COR-L47 (cell line): Measurements from ENCODE around the gene GOLGB1.
A peak's percentile ranks its signal among the peaks of the same experiment; 100 is the strongest.
"Not testable (repeated sequence)": the region's sequence is repeated elsewhere in the genome, so short reads cannot be mapped to it uniquely, and the experiment has no call there.

Source experiments
- DNase-seq: peaks from one replicate; lab custom pipeline; 2025; lab: John Stamatoyannopoulos, UW

Gene GOLGB1, protein sequence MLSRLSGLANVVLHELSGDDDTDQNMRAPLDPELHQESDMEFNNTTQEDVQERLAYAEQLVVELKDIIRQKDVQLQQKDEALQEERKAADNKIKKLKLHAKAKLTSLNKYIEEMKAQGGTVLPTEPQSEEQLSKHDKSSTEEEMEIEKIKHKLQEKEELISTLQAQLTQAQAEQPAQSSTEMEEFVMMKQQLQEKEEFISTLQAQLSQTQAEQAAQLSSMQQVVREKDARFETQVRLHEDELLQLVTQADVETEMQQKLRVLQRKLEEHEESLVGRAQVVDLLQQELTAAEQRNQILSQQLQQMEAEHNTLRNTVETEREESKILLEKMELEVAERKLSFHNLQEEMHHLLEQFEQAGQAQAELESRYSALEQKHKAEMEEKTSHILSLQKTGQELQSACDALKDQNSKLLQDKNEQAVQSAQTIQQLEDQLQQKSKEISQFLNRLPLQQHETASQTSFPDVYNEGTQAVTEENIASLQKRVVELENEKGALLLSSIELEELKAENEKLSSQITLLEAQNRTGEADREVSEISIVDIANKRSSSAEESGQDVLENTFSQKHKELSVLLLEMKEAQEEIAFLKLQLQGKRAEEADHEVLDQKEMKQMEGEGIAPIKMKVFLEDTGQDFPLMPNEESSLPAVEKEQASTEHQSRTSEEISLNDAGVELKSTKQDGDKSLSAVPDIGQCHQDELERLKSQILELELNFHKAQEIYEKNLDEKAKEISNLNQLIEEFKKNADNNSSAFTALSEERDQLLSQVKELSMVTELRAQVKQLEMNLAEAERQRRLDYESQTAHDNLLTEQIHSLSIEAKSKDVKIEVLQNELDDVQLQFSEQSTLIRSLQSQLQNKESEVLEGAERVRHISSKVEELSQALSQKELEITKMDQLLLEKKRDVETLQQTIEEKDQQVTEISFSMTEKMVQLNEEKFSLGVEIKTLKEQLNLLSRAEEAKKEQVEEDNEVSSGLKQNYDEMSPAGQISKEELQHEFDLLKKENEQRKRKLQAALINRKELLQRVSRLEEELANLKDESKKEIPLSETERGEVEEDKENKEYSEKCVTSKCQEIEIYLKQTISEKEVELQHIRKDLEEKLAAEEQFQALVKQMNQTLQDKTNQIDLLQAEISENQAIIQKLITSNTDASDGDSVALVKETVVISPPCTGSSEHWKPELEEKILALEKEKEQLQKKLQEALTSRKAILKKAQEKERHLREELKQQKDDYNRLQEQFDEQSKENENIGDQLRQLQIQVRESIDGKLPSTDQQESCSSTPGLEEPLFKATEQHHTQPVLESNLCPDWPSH (N-terminal part only)

DNA sequence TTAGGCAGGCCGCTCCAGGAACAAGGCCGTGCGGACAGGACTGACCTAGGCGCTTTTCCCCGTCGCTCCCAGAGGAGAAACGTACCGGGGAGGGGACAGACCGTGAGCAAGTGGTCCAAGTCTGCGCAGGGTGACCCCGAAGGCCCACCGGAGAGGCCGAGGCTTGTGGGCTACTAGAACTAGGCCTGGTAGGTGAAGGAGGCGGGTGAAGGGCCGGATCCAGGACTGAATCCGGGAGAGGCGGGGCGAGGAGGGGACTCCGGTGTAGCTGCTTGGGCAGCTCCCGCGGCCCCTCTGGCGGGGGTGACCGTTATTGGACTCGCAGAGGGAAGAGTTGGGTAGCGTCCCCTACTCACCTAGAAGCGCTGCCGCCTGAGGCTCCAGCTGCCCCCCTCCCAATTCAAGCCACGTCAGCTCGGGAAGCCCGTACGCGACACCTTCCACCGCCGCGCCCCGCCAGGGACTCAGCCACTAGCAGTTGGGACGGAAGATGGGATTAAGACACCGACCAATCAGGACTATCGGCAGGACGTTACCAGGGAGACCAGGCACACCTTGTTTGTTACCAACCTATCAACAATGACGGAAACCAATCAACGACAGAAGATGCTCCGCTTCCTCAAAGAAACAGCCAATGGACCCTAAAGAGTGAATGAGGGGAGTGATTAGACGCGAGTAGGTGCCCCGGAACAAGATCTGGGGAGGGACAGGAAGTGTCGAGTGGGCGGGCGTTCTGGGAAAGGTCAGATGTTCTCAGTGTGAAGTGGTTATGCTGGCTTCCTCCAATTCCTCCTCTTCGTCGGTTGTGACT lies at the start of gene GOLGB1:
GOLGB1 (minus strand) TSS at position 466 of the 811 bp plus-strand sequence. CDS start 18,770 bp downstream, outside the sequence.
- DNase-seq: peak; percentile 100

DNA sequence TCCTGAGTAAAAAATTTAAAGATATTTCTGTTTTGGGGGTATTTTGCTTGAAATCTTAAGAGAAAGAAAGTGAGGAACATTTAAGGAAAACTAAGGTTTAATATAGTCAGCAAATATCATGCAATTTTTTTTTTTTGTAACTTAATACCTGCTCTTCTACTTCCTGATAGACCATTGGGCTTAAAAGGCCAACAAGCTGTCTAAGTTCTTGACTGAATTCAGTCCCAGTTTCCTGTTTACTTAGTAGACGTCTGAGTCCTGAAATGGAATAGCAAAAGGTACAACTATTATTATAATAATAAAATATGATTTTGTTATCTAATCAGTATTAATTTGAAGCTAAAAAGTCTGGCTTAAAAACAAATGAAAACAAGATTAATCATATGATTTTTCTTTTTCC lies 47.4 kb upstream of the GOLGB1 start:
- DNase-seq: no peak

DNA sequence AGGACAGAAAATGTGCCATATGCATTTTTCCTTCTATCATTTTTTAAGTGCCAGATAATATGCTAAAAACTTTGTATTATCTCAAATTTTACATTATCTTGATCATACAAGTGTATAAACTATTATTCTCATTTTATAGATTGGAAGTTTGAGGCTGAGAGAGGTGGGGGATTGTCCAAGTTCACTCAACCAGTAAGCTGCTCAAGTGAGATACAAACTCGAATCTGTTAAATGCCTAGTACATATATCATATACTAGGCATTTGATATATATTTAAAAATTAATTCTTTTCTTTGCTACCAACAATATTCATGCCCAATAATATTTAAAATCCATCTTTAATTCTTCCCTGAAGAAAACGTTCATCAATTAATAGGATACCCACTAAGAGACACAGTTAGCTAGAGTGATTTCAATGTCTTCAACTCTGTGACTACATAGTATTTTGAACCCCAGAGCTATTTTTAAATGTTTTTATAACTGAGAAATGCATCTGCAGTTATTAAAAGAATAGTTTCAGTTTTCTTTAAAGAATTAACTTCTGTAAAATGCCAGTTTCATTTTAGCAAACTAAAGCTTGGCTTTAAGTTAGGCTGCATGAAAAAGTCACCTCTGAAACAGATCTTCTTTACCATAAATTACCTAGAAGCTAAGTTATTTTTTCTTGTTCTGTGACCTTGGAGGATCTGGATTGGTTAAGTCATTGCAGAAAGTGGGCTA lies 44.9 kb upstream of the GOLGB1 start:
- no peak for DNase-seq

DNA sequence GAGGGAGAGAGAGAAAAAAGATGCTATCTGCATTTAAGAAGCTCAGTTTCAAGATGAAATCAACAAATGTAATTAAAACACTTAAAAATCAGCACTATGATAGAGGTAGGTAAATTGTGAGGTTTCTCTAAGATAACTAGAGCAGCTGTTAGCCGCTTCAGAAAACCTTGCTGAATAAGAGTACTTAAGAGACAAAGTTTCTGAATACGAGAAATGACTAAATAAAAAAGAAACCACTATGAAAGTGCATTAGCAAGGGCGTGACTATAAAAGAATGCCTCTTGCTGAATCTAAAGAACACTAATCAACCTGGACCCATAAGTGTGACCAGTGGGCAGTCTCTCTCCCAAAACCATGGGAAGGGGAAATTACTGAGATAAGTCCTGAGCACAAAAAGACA lies 43.5 kb upstream of the GOLGB1 start:
- DNase-seq: no peak

DNA sequence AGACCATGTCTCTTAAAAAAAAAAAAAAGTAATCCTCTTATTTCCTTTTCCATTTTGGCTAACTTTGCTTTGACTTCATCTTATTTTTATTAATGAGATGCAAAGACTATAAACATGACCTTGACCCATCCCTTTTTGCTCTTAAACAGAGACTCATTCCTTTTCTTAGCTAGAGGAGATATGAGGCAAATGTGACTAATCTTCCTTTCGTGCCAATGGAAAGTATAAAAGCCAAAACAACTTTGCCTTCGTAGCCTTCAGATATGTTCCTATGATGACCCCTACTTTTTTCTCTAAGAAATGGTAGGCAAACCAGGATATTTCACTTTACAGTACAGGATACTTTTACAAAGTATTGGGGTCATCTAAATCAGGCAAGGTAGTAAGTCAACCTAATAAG lies 36.9 kb upstream of the GOLGB1 start:
- DNase-seq: no peak

DNA sequence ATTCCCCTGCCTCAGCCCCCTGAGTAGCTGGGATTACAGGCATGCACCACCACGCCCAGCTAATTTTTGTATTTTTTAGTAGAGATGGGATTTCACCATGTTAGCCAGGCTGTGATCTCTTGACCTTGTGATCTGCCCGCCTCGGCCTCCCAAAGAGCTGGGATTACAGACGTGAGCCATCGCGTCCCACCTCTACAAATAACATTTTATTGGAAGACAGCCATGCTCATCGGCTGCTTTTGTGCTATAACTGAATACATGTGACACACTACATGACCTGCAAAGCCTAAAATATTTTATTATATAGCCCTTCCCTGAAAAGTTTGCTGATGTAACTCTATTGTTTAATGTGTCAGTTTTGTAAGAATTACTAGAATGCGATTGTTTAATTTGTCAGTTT lies 33.2 kb upstream of the GOLGB1 start:
- not testable (repeated sequence) for DNase-seq

DNA sequence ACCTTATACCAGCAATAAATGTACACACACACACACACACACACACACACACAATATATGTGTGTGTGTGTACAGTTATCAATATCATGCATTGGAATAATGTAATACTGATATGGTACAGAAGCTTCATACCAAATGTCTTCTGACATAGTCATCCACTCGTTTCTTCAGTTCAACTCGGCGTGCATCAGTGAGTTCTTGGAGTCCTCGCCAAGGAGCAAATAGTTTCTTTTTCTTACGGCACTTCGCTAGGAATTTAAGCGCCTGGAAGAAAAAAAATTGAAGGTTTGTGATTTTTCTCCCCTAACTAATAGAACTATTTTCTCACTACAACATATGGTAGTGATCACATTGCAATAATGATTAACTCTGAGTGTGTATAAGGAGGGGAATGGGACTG lies 32.1 kb upstream of the GOLGB1 start:
- DNase-seq: no peak

DNA sequence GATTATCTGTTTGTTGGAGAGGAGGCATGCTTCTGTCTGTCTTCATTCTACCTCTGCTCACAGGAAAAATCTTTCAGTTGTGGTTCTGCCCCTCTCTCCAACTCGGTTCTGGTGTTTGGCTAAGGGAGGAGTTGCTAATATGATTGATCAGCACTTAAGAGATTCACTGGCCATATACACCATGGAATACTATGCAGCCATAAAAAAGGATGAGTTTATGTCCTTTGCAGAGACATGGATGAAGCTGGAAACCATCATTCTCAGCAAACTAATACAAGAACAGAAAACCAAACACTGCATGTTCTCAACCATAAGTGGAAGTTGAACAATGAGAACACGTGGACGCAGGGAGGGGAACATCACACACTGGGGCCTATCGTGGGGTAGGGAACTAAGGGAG lies 25.6 kb upstream of the GOLGB1 start:
- DNase-seq: not testable (repeated sequence)

DNA sequence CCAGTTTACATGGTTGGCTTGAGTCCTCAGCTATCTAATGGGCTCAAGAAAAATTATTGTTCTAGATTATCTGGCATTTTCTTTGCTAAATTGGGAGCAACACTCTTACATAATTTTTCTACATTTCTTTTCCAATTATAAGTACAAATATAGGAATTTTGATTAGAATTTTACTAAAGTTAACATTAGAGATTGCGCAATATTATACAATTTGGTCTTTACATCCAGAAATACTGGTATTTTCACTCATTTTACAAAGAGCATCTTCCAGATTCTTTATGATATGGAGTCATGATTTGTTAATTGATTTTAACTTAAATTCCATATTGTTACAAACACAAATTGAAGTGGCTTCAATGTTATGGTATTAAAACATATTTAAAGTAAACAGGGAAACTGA lies 19.7 kb upstream of the GOLGB1 start:
- no peak for DNase-seq

DNA sequence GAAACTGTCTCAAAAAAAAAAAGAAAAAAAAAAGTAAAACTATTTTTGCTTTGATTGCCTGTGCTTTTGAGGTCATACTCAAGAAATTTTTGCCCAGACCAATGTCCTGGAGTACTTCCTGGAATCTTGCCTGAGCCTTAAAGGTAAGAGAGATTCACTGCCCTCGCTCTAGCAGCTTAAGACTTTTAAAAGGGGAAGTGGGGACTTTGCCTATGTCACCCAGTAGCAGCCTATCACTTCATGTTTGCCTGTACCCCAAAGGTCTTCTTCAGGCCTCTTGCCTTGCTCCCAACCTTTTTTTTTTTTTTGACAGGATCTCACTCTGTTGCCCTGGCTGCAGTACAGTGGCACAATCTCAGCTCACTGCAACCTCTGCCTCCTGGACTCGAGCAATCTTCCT lies 18.9 kb upstream of the GOLGB1 start:
- no peak for DNase-seq

DNA sequence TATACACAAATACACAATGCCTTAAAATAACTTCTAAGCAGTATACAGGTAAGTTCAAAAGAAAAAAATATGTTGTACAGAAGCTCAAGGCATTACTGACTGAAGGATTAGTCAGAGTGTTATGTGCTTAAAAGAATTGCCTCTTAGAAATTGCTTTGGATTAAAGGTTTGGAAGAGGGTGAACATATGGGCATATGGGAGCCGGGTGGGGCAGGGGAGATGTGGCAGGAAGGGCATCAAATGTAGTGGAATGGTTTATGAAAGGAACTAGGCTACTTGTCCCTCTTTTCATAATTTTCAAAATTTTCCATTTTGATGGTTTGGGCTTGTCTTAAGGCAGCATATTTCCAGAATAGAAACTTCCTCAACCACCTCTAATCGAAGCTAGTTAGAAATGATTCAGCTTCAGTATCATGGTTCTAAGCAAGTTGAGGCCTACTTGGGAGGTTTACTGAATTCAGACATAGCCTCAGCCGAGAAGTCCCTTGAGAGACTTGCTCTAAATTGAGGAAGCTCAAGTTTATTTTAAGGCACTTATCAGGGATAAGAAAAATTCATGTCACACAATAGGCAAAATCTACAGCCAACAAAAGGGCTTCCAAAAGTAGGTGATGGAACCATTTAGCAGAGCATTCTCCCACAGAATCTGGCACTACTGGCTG lies 10.1 kb upstream of the GOLGB1 start:
- no peak for DNase-seq

DNA sequence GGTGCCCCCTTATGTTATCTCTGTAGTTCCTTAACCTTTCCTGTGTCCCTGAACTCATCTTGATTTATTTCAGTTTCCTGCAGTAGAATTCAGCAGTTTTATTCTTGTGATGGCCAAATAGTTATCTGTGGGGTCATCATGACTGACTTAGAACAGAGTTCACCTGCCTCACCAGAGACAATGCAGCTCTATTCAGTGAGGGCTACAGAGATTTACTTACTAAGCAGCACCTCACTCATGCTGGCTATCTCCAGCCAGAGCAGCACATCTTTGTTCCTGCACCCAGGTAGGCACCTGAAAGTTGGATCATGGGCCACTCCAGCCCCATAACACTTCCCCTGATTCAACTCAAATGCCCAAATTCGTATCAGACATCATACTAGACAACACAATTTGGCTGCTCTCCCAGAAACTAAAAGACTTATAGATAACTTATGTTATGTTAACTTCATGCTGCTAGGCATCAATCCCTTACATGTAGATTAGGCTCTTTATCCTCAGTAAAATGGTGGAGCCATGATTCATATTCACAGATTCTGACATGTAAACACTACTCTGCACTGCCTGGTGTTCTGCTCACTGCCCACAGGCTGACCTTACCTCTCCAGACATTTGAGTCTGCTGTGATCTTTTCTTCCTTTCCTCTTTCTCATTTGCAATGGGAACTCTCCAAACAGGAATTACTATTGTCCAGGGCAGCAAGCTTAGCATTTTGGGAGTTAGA lies 9.3 kb upstream of the GOLGB1 start:
- DNase-seq: no peak

DNA sequence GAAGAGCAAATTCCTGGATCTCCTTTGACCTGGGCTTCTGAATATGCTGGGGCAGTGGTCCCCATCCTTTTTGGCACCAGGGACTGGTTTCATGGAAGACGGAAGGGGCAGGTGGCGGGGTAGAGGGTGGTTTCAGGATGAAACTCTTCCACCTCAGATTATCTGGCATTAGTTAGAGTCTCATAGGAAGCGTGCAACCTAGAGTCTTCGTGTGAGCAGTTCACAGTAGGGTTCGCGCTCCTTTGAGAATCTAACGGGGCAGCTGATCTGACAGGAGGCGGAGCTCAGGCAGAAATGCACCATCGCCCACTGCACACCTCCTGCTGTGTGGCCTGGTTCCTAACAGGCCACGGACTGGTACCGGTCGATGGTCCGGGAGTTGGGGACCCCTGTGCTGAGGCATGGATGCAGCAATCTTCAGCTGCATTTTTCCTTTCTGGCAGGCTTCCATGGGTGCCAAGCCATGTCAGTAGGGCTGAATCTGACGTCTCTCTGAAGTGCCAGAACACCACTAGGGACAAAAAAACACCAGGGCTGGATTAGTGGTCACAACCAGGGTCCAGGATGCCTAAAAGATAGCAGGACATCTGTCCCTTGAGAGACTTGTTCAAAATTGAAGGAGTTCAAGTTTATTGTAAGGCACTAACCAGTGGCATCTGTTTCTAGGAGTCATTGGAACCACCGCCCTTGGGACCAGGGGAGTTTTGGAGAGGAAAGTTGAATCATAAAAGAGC lies 8.4 kb upstream of the GOLGB1 start:
- DNase-seq: no peak

DNA sequence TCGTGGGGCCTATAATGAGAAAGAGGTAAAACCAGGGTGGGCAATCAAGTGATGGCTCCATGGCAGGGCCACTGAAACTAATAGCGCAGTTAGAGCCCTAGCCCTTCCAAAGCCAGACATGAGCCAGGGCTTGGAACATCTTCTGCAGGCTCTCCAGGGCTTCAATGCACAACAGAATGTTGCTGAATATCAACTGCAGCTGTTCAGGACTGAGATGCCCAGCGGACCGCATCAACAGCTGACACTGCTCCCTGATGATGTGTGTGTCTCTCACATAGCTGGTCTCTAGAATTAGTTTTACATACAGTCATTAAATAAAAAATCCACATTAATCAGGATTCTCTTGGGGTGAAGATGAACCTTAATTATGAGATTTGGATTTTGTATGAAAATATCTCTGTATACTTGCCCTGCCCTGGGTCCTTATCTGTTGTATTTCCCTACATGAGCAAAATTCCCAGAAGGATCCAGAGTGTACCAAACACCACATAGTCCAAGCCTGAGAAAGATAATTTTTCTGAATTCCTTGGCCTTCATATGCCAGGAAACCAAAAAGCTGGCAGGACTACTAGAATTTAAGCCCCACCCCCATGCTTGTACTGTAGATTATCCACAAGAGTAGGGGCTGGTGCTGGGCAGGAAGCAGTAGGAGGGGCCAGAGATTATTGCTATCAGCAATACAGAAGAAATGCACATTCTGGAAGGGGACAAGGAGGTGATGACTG lies 7.7 kb upstream of the GOLGB1 start:
- no peak for DNase-seq

DNA sequence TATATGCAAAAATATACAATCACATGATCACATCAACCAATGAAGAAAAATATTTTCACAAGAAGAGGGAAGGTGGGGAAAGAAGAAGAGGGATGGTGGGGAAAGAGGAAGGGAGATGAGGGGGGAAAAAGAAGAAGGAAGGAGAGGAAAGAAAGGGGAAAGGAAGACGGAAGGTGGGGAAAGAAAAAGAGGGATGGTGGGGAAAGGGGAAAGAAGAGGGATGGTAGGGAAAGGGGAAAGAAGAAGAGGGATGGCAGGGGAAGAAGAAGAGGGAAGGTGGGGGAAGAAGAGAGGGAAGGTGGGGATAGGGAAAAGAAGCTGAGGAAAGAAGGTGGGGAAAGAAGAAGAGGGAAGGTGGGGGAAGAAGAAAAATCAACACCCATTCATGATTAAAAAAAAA lies 3.2 kb upstream of the GOLGB1 start:
- no peak for DNase-seq

DNA sequence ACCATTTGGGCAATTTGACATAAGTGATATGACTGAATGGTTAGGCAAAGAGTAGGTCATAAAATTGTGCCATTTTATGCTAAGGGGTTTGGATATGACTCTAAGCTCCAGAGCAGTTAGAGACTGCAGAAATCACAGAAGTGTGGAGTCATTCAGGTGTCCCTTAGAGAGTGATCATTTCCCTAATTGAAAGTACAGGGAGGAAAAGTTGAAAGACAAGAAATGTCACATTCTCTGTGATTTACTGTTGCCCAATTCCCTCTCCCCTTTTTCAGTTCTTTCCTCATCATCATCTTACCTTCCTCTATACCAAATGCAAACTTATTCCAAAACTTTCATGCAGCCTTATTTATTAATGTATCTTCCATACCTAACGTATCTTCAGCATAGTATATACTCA lies 2.7 kb upstream of the GOLGB1 start:
- no peak for DNase-seq

DNA sequence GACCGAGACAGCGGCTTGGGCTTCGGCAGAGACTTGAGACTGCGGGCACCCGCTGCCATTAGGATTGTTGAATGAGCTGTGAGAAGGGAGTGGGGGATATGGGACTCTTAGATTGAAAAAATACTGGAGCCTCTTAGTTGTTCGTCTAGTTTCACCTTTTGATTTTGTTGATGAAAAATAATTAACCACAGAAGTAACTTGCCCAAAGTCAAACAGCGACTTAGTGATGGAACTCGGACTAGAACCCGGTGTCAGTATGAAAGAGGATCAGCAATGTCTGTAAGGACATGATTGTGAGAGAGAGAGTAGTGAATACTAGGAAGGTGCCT lies 510 bp upstream of the GOLGB1 start:
- no peak for DNase-seq

DNA sequence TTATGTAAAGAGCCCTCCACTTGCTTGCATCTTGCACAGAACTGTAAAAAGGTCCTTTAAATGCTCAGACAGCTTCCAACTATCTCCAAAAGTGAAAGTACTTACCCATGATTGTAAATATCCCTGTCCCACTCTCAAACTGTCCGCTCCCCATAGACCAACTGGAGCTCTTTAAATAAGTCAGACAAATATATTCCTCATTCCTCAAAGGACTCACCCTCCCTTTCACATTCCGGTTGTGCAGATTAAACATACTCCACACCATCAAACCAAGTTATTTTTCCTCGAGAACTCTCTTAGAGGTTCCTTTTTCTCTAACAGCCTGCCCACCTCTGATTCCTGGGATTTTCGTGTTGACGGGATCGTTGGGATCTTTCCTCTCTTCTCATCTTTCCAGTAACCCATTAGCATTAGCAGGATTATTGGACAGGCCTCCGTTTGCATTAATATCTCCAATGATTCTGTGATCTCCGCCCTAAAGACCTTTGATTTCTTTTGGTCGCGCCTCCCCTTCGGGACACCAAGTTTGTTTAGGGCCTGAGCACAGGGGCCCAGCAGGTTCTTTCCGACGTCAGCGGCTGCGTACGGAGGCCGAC lies 763 bp downstream of the GOLGB1 start:
- peak; percentile 23 for DNase-seq
